HG03378 (cell line): ENCODE results near the gene ZNF521.

Experiments used
- ATAC-seq: cut with Tn5 transposase; IDR thresholded peaks from one replicate; pipeline ENCODE4 v1.9.1; 2021; ENCODE audit warnings: mild to moderate bottlenecking, moderate library complexity; ENCODE audit not compliant: unreplicated experiment

The ZNF521 gene

GRCh38 chr18:25230658-25231326 is 121.2 kb downstream of the ZNF521 start:
- no peak for ATAC-seq

- no peak for ATAC-seq
These were observed 122.0 kb downstream of the ZNF521 start for GRCh38 chr18:25229920-25230319.

GRCh38 chr18:25229081-25229480 is 122.9 kb downstream of the ZNF521 start:
- ATAC-seq: no peak

GRCh38 chr18:25228410-25228809 is 123.6 kb downstream of the ZNF521 start:
- ATAC-seq: no peak

GRCh38 chr18:25225151-25225550 is 126.8 kb downstream of the ZNF521 start:
- ATAC-seq: no peak

GRCh38 chr18:25223899-25224886 is 127.8 kb downstream of the ZNF521 start:
- no peak for ATAC-seq

- ATAC-seq: no peak
These were observed 128.8 kb downstream of the ZNF521 start for GRCh38 chr18:25223211-25223610.

GRCh38 chr18:25222648-25223047 is 129.3 kb downstream of the ZNF521 start:
- no peak for ATAC-seq

- ATAC-seq: no peak
These were observed 141.3 kb downstream of the ZNF521 start for GRCh38 chr18:25210622-25211021.

GRCh38 chr18:25192065-25192464 is 159.9 kb downstream of the ZNF521 start:
- ATAC-seq: no peak

- ATAC-seq: no peak
These were observed 161.5 kb downstream of the ZNF521 start for GRCh38 chr18:25190472-25190871.

- ATAC-seq: no peak
These were observed 162.4 kb downstream of the ZNF521 start for GRCh38 chr18:25189391-25190185.

GRCh38 chr18:25187521-25188192 is 164.3 kb downstream of the ZNF521 start:
- ATAC-seq: no peak

GRCh38 chr18:25186871-25187270 is 165.1 kb downstream of the ZNF521 start:
- ATAC-seq: no peak

GRCh38 chr18:25181993-25182392 is 170.0 kb downstream of the ZNF521 start:
- ATAC-seq: no peak

GRCh38 chr18:25181581-25181980 is 170.4 kb downstream of the ZNF521 start:
- no peak for ATAC-seq

- ATAC-seq: no peak
These were observed 170.9 kb downstream of the ZNF521 start for GRCh38 chr18:25180973-25181548.

- no peak for ATAC-seq
These were observed 174.3 kb downstream of the ZNF521 start for GRCh38 chr18:25177631-25178030.

- ATAC-seq: no peak
These were observed 175.4 kb downstream of the ZNF521 start for GRCh38 chr18:25176518-25177042.
